GM15510 (cell line): Measurements from ENCODE around the gene AFF2.

Experiments used
- POLR2A ChIP-seq: IDR thresholded peaks from 3 replicates; pipeline ENCODE4 v1.6.1; 2011; ENCODE audit warnings: borderline replicate concordance; ENCODE audit not compliant: insufficient read length; ENCODE audit errors: extremely low read depth

The AFF2 gene

GRCh38 chrX:149032449-149032848 lies 532.0 kb downstream of the AFF2 start:
- no peak for TF ChIP-seq POLR2A

GRCh38 chrX:149036086-149036485 lies 535.7 kb downstream of the AFF2 start:
- no peak for TF ChIP-seq POLR2A

GRCh38 chrX:149037281-149037870 lies 537.0 kb downstream of the AFF2 start:
- TF ChIP-seq POLR2A, result no peak

GRCh38 chrX:149039057-149039456 lies 538.6 kb downstream of the AFF2 start:
- no peak for TF ChIP-seq POLR2A

- no peak for TF ChIP-seq POLR2A
Observed at GRCh38 chrX:149040873-149041535, 540.6 kb downstream of the AFF2 start.

GRCh38 chrX:149043401-149043800 lies 543.0 kb downstream of the AFF2 start:
- no peak for TF ChIP-seq POLR2A

GRCh38 chrX:149044471-149044870 lies 544.1 kb downstream of the AFF2 start:
- no peak for TF ChIP-seq POLR2A

- TF ChIP-seq POLR2A, result no peak
Observed at GRCh38 chrX:149045645-149046210, 545.3 kb downstream of the AFF2 start.
